ENCODE results near the gene XRCC2. TPM values are rescaled to one million over a fixed set of nuclear protein-coding genes. Genes with fewer than 3 reads are reported as not detected.

The XRCC2 gene
- 12.5 and 17.3 TPM in 2 replicates for total RNA-seq

GRCh38 chr7:152675759-152676636 lies at the start of gene XRCC2:
Gene XRCC2 (minus strand): TSS chr7:152676141. CDS start chr7:152676079, 62 bp downstream.

Small RNA genes lying within 50 kb of the gene (small RNA-seq; reads per million reads assigned to genes)
- not detected for gene RF00568

Other genes with a start within 250 kb of the XRCC2 start
- 53.6 and 53.7 TPM in 2 replicates for gene KMT2C, start 240.1 kb downstream of the XRCC2 start, total RNA-seq
- 6.6 and 12.0 TPM in 2 replicates for gene ACTR3B, start 83.6 kb upstream of the XRCC2 start, total RNA-seq